Activated CD4-positive, CD25-positive, alpha-beta regulatory T cell treated with anti-CD3 and anti-CD28 coated beads, Interleukin-2, amount 50 U/mL, for 72 hours (primary cell): ENCODE data around the gene TPP1.

Experiments used
- DNase-seq: peaks from one replicate; pipeline ENCODE4 v3.0.0; 2021

TPP1 gene

DNA sequence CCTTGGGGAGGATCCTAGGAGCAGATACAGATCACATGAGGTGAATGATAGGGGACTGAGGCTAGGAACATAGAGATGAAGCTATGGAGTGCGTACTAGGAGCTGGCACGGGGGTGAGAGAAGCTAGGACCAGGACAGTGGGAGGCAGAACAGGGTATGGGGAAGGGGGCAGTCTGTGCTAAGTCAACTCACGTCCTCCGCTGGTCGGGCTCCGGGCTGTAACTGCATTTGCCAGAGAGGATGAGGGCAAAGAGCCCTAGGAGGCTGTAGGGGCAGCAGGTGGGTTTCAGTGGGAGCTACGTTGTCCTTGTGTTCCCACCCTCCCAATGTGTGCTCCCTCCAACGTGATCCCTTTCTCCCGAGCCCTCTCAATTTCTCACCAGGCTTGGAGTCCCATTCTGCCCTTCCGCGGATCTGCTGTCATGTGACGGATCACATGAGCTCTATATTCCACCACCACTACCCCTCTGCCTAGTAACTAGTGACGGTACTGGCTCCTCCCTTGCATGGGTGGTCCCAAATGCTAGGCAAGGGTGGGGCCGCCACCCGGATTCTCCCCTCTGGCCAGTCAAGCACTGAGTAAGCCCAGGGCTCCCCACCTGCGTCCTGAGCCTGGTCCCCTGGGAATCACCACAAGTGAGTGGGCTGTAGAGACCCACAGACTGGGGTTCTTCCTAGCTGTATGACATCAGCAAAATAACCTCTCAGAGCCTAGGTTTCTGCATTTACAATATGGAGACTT, at the start of gene TPP1:
Gene TPP1 (minus strand): TSS at position 419 of the 742 bp plus-strand sequence. CDS start 22 bp downstream, at position 397.
- DNase-seq: peak; percentile 87

- no peak for DNase-seq
Measured at GRCh38 chr11:6667733-6668374, 48.6 kb upstream of the TPP1 start.

DNA sequence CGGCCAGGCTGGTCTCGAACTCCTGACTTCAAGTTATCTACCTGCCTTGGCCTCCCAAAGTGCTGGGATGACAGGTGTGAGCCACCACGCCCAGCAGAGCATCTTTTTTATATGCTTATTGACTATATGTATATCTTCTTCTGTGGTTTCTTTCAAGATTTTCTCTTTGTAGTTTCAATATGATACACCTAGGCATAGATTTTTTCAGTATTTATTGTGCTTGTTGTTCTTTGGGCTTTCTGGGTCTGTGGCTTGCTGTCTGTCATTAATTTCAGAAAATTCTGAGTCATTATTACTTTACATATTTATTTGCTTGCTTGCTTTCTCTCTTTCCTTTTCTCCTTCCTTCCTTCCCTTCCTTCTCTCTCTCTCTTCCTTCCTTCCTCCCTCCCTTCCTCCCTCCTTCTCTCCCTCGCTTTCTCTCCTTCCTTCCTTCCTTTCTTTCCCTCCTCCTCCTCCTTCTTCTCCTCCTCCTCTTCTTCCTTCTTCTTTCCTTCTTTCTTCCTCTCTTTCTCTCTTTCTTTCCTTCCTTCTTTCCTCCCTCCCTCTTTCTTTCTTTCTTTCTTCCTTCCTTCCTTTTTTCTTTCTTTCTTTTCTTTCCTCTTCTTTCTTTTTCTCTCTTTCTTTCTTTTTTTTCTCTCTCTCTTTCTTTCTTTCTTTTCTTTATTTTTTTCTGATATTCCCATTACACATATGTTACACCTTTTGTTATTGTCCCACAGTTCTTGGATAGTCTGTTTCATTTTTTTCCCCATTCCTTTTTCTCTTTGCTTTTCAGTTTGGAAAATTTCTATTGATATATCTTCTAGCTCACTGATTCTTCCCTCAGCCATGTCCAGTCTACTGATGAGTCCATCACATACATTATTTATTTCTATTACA, 47.3 kb upstream of the TPP1 start:
- no peak for DNase-seq

DNA sequence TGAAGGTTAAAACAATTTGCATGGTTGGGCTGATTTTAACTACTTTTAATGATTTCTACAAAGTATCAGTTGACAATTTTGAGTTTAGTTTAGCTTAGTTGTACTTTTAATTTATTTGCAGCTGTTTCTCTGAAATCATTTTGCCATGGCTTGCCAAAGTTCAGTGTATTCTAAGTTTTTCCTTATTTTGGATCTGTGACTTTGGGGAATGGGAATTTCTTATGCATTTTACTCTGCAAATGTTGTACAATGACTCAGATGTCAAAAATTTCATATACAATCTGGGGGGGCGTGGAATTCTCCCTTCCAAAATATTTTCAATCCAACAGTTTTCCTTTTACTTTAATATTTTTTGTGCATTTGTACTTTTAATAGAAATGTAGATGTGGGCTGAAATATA, 45.3 kb upstream of the TPP1 start:
- no peak for DNase-seq

DNA sequence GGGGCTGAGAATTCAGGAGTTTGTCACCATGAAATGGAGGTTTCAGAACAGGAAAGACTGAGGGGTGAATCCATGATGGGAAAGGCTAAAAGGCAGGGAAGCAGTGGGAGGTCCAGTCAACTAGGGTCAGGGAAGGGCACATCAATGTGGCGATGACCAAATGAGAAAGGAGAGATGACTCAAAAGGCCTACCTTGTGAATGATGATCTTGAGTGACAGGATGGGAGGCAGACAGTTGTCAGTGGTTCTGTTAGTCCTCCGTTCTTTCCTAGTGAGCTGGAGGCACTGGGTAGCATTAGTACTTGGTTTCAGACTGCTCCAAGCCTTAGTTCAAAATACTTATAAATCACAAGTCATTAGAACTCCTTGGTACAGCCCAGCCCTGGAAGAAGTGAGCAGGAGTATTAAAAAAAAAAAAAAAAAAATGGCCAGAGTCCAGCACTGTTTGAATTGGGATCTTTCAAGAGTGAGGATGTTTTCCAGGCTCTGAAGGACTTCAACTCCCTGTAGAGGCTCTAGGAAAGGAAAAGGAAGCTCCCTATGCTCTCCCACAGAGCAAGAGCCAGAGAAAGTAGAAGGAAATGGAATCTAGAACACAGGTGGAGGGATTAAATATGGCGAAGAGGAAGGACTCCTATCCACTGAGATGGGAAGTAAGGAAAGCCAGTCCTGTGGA, 44.7 kb upstream of the TPP1 start:
- DNase-seq: no peak

DNA sequence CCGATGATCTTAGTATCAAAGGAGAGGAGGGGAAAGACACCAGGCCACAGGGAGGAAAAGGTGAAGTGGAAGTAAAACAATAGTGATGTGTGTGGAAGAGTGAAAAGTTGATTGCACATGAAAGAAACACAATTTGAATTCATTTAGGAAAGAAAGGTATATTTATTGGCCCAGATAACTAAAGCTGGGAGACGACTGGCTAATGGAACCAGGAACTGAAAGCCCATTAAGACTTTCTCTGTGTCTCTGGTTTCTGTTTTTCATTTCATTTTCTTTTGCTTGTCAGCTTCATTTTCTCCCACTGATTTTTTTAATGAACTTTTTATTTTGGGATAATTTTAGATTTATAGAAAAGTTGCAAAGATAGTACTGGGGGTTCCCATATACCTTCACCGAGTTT, 41.5 kb upstream of the TPP1 start:
- DNase-seq: no peak

GRCh38 chr11:6658647-6659046, 39.4 kb upstream of the TPP1 start:
- no peak for DNase-seq

GRCh38 chr11:6657346-6657745, 38.1 kb upstream of the TPP1 start:
- DNase-seq: no peak

GRCh38 chr11:6656936-6657335, 37.7 kb upstream of the TPP1 start:
- no peak for DNase-seq

GRCh38 chr11:6656584-6656915, 37.3 kb upstream of the TPP1 start:
- DNase-seq: no peak

DNA sequence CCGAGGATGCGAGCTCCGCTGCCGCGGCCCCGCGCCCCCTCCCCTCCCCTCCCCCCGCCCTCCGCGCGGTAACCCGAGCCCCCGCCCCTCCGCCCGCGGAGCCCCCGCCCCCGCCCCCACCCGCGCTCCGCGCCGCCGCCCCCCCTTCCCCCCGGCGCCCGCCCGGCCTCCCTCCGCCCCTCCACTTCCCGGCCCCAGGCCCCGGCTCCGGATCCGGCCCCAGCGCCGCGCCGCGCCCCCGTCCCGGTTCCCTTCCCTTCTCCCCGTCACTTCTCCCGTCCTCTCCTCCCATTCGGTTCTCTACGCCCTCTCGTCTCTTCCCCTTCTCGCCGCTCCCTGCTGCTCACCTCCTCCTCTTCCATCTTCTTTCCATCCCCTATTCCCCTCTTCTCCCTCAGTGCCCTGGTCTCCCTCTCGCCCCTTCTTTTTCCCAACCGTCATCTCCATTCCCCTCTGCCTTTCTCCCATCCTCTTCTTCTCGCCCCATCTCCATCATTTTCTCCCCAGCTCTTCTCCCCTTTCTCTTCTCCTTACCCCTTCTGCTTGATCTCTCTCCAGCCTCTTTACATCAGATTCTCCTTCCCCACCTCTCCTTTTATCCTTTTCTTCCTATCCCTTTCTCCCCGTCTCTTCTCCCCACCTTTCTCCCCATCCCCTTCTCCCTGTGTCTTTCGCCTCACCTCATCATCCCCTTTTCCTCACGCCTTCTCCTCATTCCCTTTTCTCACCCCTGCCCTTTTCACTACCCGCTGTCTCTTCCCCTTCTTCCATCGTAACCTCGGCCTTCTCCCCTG, 36.8 kb upstream of the TPP1 start, which contains the start of gene DCHS1:
Gene DCHS1 (minus strand): TSS at position 20 of the 794 bp plus-strand sequence. CDS start 14,196 bp downstream, outside the sequence.
- DNase-seq: no peak

DNA sequence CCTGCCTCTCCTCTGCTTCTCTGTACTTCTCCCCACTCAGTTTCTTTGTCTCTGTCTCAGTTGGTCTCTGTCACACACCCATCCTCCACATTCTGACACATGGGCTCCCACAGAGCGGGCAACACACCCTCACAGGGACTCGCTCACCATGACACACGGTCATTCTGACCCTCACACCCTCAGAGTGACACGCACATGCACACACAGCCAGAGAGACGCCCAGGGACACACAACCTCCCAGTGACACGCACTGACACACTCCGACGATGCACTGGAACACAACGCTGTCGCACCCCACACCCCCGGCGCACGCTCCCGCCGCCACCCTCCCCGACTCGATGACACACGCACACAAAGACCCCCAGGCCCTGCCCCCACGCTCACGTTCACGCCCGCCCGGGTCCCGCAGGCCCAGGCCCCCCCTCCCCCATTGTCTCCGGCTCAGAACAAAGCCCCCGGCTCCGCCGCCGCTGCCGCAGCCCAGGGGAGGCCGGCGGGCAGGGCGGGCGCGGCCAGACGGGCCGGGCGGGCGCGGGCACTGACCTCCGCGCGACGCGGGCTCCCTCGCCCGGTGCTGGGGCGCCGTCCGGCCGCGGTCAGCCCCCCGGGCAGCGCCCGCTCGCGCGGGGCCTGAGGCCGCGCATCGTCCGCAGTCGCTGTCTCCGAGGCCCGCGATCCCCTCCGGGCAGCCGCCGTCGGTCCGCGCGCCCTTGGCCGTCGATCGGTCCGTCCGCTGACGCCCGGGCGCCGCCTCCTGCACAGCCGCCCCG, 36.0 kb upstream of the TPP1 start:
- no peak for DNase-seq

- no peak for DNase-seq
Measured at GRCh38 chr11:6654281-6655019, 35.2 kb upstream of the TPP1 start.

- DNase-seq: no peak
Measured at GRCh38 chr11:6653656-6654055, 34.4 kb upstream of the TPP1 start.

GRCh38 chr11:6653097-6653496, 33.9 kb upstream of the TPP1 start:
- DNase-seq: no peak

DNA sequence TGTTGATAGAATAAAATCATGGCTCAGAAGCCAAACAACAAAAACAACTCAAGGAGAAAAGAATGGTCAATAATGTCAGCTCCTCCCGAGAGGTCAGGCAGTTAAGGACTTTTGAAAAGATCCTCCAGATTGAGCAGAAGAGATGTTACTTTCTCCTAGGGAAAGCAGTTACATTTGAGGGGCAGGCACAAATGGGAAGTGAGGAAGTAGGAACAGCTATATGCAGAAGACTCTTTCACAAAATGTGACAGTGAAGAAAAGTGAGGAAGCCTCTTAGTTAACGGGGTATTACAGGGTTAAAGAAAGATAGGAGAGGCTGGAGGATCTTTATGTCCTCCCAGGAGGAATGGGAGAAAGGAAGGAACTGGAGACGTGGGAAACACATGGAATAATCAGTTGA, 33.0 kb upstream of the TPP1 start:
- DNase-seq: no peak

DNA sequence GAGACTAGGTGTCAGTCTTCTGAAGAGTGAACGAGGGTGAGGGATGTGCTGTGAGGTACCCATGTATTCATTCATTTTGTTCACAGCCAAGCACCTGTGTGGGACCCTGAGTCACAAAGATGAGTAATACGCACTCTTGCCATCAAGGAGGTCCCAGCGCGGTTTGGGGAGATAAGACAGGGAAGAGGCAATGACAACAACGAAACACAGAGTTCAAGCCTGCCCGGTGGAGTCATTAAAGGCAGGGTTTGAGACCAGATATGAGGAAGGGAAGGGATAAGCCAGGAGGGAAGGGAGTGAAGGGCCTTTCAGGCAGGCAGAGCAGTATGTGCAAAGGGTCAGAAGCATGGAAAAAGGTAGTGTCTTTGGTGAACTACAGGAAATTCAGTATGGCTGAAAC, 31.8 kb upstream of the TPP1 start:
- DNase-seq: no peak

GRCh38 chr11:6650104-6650503, 30.9 kb upstream of the TPP1 start:
- no peak for DNase-seq

DNA sequence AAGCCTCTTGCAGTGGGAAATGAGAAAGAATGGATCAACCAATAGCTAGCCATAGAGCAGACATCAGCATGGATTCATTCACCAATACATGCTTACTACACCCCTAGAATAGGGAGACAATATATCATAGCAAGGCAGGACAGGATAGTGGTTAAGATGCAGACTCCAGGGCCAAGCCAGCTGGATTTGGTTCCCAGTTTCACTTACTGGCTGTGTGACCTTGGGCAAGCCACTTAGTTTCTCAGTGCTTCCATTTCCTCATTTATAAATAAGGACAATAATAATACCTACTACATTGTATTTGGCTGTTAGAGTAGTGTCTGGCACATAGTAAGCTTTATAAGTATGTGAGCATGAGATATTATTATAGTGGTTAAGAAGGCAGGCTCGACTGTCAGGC, 29.3 kb upstream of the TPP1 start:
- no peak for DNase-seq

GRCh38 chr11:6647836-6648235, 28.6 kb upstream of the TPP1 start:
- DNase-seq: no peak
